ENCODE data around the gene KMT5B. TPM values are rescaled to one million over a fixed set of nuclear protein-coding genes. Genes with fewer than 3 reads are reported as not detected.

KMT5B gene
- total and polyA plus RNA-seq, 2 donors from 2014 or later, result 15.8 to 54.2 TPM

GRCh38 chr11:68202165-68202564 lies 10.9 kb downstream of the KMT5B start:
- no peak overlapping the region for H3K4me3 ChIP-seq (ENCODE audit: low read length in 3 of 3)
- no peaks in the 10 kb centered on the region for H3K36me3 ChIP-seq (ENCODE audit: control insufficient read depth in 2 of 3, insufficient read depth in 3 of 3, low read length in 3 of 3)
- no peaks in the 10 kb centered on the region for H3K9me3 ChIP-seq (ENCODE audit: control insufficient read depth in 2 of 3, insufficient read depth in 1 of 3, low read length in 3 of 3)
- no peak for DNase-seq
- H3K27ac ChIP-seq (ENCODE audit: low read depth in 2 of 2, low read length in 2 of 2), result no peak overlapping the region
- H3K4me1 ChIP-seq (ENCODE audit: control insufficient read depth in 2 of 3, insufficient read depth in 2 of 3, low read depth in 1 of 3, low read length in 3 of 3), result peaks cover 0 to 15% (median 5%) of the 10 kb centered on the region in 3 donors
- no peak for FAIRE-seq
- H3K9ac ChIP-seq (ENCODE audit: low read length in 3 of 3), result no peak overlapping the region
- intact Hi-C loops (cut with DNase I), result no loop called here
- TF ChIP-seq CTCF (IDR thresholded peaks at IDR 0.05; ENCODE audit: borderline replicate concordance, extremely low read depth, insufficient read depth), result no peak
- H3K27me3 ChIP-seq (ENCODE audit: control insufficient read depth, insufficient read depth, low read length), result no peaks in the 10 kb centered on the region

- Histone ChIP-seq H3K9ac (ENCODE audit: low read length in 3 of 3) (no peak overlapping the region), H3K27me3 (ENCODE audit: control insufficient read depth, insufficient read depth, low read length) (no peaks in the 10 kb centered on the region), H3K4me1 (ENCODE audit: control insufficient read depth in 2 of 3, insufficient read depth in 2 of 3, low read depth in 1 of 3, low read length in 3 of 3) (peaks cover 0 to 15% (median 5%) of the 10 kb centered on the region in 3 donors), H3K4me3 (ENCODE audit: low read length in 3 of 3) (no peak overlapping the region), H3K36me3 (ENCODE audit: control insufficient read depth in 2 of 3, insufficient read depth in 3 of 3, low read length in 3 of 3) (no peaks in the 10 kb centered on the region), H3K27ac (ENCODE audit: low read depth in 2 of 2, low read length in 2 of 2) (no peak overlapping the region), H3K9me3 (ENCODE audit: control insufficient read depth in 2 of 3, insufficient read depth in 1 of 3, low read length in 3 of 3) (no peaks in the 10 kb centered on the region)
- no peak for TF ChIP-seq CTCF (IDR thresholded peaks at IDR 0.05; ENCODE audit: borderline replicate concordance, extremely low read depth, insufficient read depth)
- intact Hi-C loops (cut with DNase I), result no loop called here
- FAIRE-seq, result no peak
- no peak for DNase-seq
These were observed 11.6 kb downstream of the KMT5B start for GRCh38 chr11:68201492-68201891.

GRCh38 chr11:68200639-68201038 lies 12.5 kb downstream of the KMT5B start:
- no peak for FAIRE-seq
- H3K27me3 ChIP-seq (ENCODE audit: control insufficient read depth, insufficient read depth, low read length), result no peaks in the 10 kb centered on the region
- intact Hi-C loops (cut with DNase I), result no loop called here
- no peak for DNase-seq
- no peak for TF ChIP-seq CTCF (IDR thresholded peaks at IDR 0.05; ENCODE audit: borderline replicate concordance, extremely low read depth, insufficient read depth)
- H3K4me3 ChIP-seq (ENCODE audit: low read length in 3 of 3), result no peak overlapping the region
- no peaks in the 10 kb centered on the region for H3K9me3 ChIP-seq (ENCODE audit: control insufficient read depth in 2 of 3, insufficient read depth in 1 of 3, low read length in 3 of 3)
- H3K4me1 ChIP-seq (ENCODE audit: control insufficient read depth in 2 of 3, insufficient read depth in 2 of 3, low read depth in 1 of 3, low read length in 3 of 3), result peaks cover 0 to 15% (median 5%) of the 10 kb centered on the region in 3 donors
- no peaks in the 10 kb centered on the region for H3K36me3 ChIP-seq (ENCODE audit: control insufficient read depth in 2 of 3, insufficient read depth in 3 of 3, low read length in 3 of 3)
- no peak overlapping the region for H3K27ac ChIP-seq (ENCODE audit: low read depth in 2 of 2, low read length in 2 of 2)
- H3K9ac ChIP-seq (ENCODE audit: low read length in 3 of 3), result no peak overlapping the region
